Endothelial cell of umbilical vein (primary cell): ENCODE data around the gene CFI. TPM values are rescaled to one million over a fixed set of nuclear protein-coding genes. Genes with fewer than 3 reads are reported as not detected.

Experiments
- BruUV-seq: library from RNA; stranded (reverse); fragments of 400-500 nt; replicated peaks from 2 replicates; lab custom pipeline; 2021; lab: Mats Ljungman, UMichigan
- CTCF ChIA-PET: fragments of 300-600, 350-600 bp; sonication (Branson Sonifier 250); formaldehyde crosslinking; loops from one replicate; lab custom pipeline; 2021; ENCODE audit warnings: antibody characterized with exemption, inconsistent platforms; lab: Charles Lee
- POLR2A ChIA-PET: fragments of 300-600, 350-600 bp; sonication (Branson Sonifier 250); formaldehyde crosslinking; loops from one replicate; lab custom pipeline; 2021; ENCODE audit warnings: antibody characterized with exemption, inconsistent platforms; lab: Charles Lee
- DNase-seq: peaks from one replicate; pipeline ENCODE4 v3.0.0-alpha.2; 2011; ENCODE audit warnings: low read depth, low spot score
- FAIRE-seq: peaks from 2 replicates; lab custom pipeline; 2011; peaks lifted over from hg19 to GRCh38; lab: Jason Lieb, UNC
- H2AFZ ChIP-seq: 2 replicates; pipeline ENCODE4 v1.6.0; 2012; ENCODE audit warnings: low read depth, low read length, control low read depth, inconsistent platforms
- H3K27ac ChIP-seq: 2 replicates; pipeline ENCODE4 v1.5.1; 2011; ENCODE audit warnings: low read depth, mild to moderate bottlenecking, control low read depth, low read length, moderate library complexity; ENCODE audit not compliant: insufficient read depth
- H3K27me3 ChIP-seq, 2 experiments: 2 replicates each; pipeline versions ENCODE4 v1.6.0 to v1.6.1; 2011; ENCODE audit warnings: low read length in 2 of 2, mixed read lengths in 1 of 2; ENCODE audit not compliant: control insufficient read depth in 2 of 2, insufficient read depth in 2 of 2
- H3K36me3 ChIP-seq, 2 experiments: 2 replicates in 1 of 2; 3 replicates in 1 of 2; pipeline ENCODE4 v1.5.1; 2011; ENCODE audit warnings: low read length in 2 of 2, mild to moderate bottlenecking in 1 of 2, moderate library complexity in 1 of 2; ENCODE audit not compliant: control insufficient read depth in 2 of 2, insufficient read depth in 2 of 2; ENCODE audit errors: extremely low read depth in 1 of 2
- H3K4me1 ChIP-seq: 3 replicates; pipeline ENCODE4 v1.5.1; 2011; ENCODE audit warnings: mild to moderate bottlenecking, low read length; ENCODE audit not compliant: control insufficient read depth, insufficient read depth; ENCODE audit errors: extremely low read depth
- H3K4me2 ChIP-seq: 2 replicates; pipeline ENCODE4 v1.6.1; 2011; ENCODE audit warnings: low read length, control low read depth, mixed read lengths; ENCODE audit not compliant: insufficient read depth
- H3K4me3 ChIP-seq, 3 experiments: fragments of 200-600 bp in 1 of 3; sonication (generic), shearing (Covaris generic) in 1 of 3; replicated peaks in 1 of 3; 2 replicates each; pipeline ENCODE4 v1.5.1; 2011 to 2016; ENCODE audit warnings: control low read depth in 3 of 3, low read length in 3 of 3, mild to moderate bottlenecking in 2 of 3, inconsistent platforms in 1 of 3, low read depth in 1 of 3, moderate library complexity in 1 of 3; ENCODE audit not compliant: insufficient read depth in 1 of 3
- H3K79me2 ChIP-seq: 2 replicates; pipeline ENCODE4 v1.6.0; 2012; ENCODE audit warnings: low read length, inconsistent platforms; ENCODE audit not compliant: control insufficient read depth, insufficient read depth
- H3K9ac ChIP-seq: replicated peaks from 2 replicates; pipeline ENCODE3; 2011; ENCODE audit warnings: low read length, control low read depth; ENCODE audit not compliant: insufficient read depth; ENCODE audit errors: extremely low read depth
- H3K9me1 ChIP-seq: replicated peaks from 3 replicates; pipeline ENCODE4 v1.6.0; 2011; ENCODE audit warnings: mild to moderate bottlenecking, low read length; ENCODE audit not compliant: control insufficient read depth, insufficient read depth; ENCODE audit errors: extremely low read depth
- H3K9me3 ChIP-seq: replicated peaks from 2 replicates; pipeline ENCODE4 v1.5.1; 2012; ENCODE audit warnings: low read length, inconsistent platforms; ENCODE audit not compliant: control insufficient read depth, insufficient read depth
- H4K20me1 ChIP-seq: replicated peaks from 2 replicates; pipeline ENCODE3; 2011; ENCODE audit warnings: mild to moderate bottlenecking, low read length; ENCODE audit not compliant: control insufficient read depth, insufficient read depth; ENCODE audit errors: extremely low read depth
- EZH2 ChIP-seq: IDR thresholded peaks from 2 replicates; pipeline ENCODE4 v1.6.1; 2012; ENCODE audit warnings: borderline replicate concordance, low read depth, mild to moderate bottlenecking, moderate library complexity, low read length, inconsistent platforms; ENCODE audit not compliant: severe bottlenecking
- FOS ChIP-seq: IDR thresholded peaks from 2 replicates; pipeline ENCODE4 v1.6.1; 2011; ENCODE audit warnings: mild to moderate bottlenecking, low read length, moderate library complexity, borderline replicate concordance; ENCODE audit not compliant: insufficient read depth
- GATA2 ChIP-seq: IDR thresholded peaks from 2 replicates; pipeline ENCODE4 v1.7.0; 2011; ENCODE audit warnings: low read depth, mild to moderate bottlenecking, moderate library complexity, mixed read lengths, low read length; ENCODE audit not compliant: insufficient read length, insufficient read depth
- JUN ChIP-seq: IDR thresholded peaks from 2 replicates; pipeline ENCODE4 v1.6.1; 2011; ENCODE audit warnings: borderline replicate concordance, low read depth; ENCODE audit not compliant: insufficient read length, insufficient read depth
- MAX ChIP-seq: IDR thresholded peaks from 2 replicates; pipeline ENCODE4 v1.6.1; 2011; ENCODE audit not compliant: insufficient read depth, insufficient read length
- MYC ChIP-seq: IDR thresholded peaks from one replicate; pipeline ENCODE4 v1.6.1; 2011; ENCODE audit warnings: mild to moderate bottlenecking, low read depth, low read length
- POLR2A ChIP-seq: IDR thresholded peaks from 2 replicates; pipeline ENCODE4 v1.6.1; 2012; ENCODE audit warnings: low read depth, mild to moderate bottlenecking, control low read depth, low read length
- POLR2AphosphoS5 ChIP-seq: IDR thresholded peaks from 2 replicates; pipeline ENCODE4 v1.6.1; 2012; ENCODE audit warnings: low read depth, mild to moderate bottlenecking, control low read depth, low read length, moderate library complexity; ENCODE audit not compliant: insufficient read depth
- dilution Hi-C: fragments of 300-500 bp; cut with MboI; formaldehyde crosslinking; loops from one replicate; pipeline ENCODE4 v1.15.0; 2019; ENCODE audit warnings: low sequenced_read_pairs; ENCODE audit not compliant: extremely low pct_ligation_motif_present
- intact Hi-C: fragments of 100-400 bp; cut with micrococcal nuclease; formaldehyde crosslinking; loops from one replicate; pipeline ENCODE4 v1.10.0; 2022
- polyA plus RNA-seq, 4 experiments: library from polyadenylated mRNA; depleted of rRNA in 3 of 4; stranded (reverse) in 3 of 4; unstranded in 1 of 4; fragments of >200 nt; gene quantifications; 2 replicates each; pipeline versions ENCODE4 v1.2.1 to v1.2.3, GENCODE V29; 2011 to 2012; ENCODE audit warnings: missing spikeins in 1 of 4
- total RNA-seq: library from RNA; stranded (reverse); gene quantifications from 2 replicates; pipeline ENCODE4 v1.2.3, GENCODE V29; 2021
- TF ChIP-seq, protein P1 (sequence below), 2 donors: IDR thresholded peaks; 1 replicate in 1 of 2; 2 replicates in 1 of 2; pipeline ENCODE4 v1.5.1; 2011; ENCODE audit warnings: low read length in 2 of 2, mild to moderate bottlenecking in 2 of 2, moderate library complexity in 2 of 2, control low read depth in 1 of 2, inconsistent platforms in 1 of 2, low read depth in 1 of 2; ENCODE audit not compliant: insufficient read depth in 1 of 2; ENCODE audit errors: extremely low read depth in 1 of 2

The CFI gene
- total and polyA plus RNA-seq, 2 donors (not counting 3 experiments of a cell fraction or from before 2014, with no cell fraction given): 10.0 to 21.4 TPM

- intact Hi-C loops (no loop called here), dilution Hi-C loops (no loop called here)
- TF ChIP-seq POLR2AphosphoS5: no peak
- TF ChIP-seq MYC: no peak
- no peak for TF ChIP-seq GATA2
- no peak for TF ChIP-seq FOS
- no peak for TF ChIP-seq EZH2
- TF ChIP-seq POLR2A: no peak
- TF ChIP-seq MAX: no peak
- TF ChIP-seq JUN: no peak
- Histone ChIP-seq H3K4me3 (no peak overlapping the region), H3K4me1 (no peaks in the 10 kb centered on the region), H3K36me3 (no peaks in the 10 kb centered on the region), H4K20me1 (no peaks in the 10 kb centered on the region), H3K9ac (no peak overlapping the region), H3K9me3 (no peaks in the 10 kb centered on the region), H2AFZ (no peak overlapping the region), H3K4me2 (no peak overlapping the region), H3K27ac (no peak overlapping the region), H3K9me1 (no peaks in the 10 kb centered on the region), H3K79me2 (no peaks in the 10 kb centered on the region), H3K27me3 (no peaks in the 10 kb centered on the region)
- DNase-seq: no peak
- POLR2A ChIA-PET: no interaction called here
- BruUV-seq: no TSS peak
- CTCF ChIA-PET: interaction anchor here (0.7 to 1.4 kb wide), 5 partner anchors 9 to 367 kb away, joined by 3 to 5 read pairs (median 3); no protein-coding TSS in a partner anchor
- no peak for FAIRE-seq
Measured at GRCh38 chr4:109795059-109795458, 6.7 kb downstream of the CFI start.

DNA sequence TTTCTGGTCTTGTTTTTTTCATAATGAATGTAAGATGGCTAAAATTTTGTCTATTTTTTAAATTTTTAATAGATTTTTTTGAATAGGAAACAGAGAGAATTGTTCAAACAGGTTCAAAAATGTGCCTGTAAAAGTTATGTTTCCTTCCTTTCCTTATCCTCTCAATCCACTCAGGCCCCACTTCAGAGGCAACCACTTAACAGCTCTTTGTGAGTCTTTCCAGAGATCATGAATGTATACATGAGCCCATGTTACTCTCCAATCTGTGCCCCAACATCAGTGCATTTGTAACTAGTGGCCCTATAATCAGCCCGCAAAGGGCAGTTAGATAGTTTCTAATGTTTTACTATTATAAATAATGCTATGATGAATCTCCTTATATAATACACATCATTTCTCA is 14.0 kb downstream of the CFI start:
- Histone ChIP-seq H3K4me1 (no peaks in the 10 kb centered on the region), H4K20me1 (no peaks in the 10 kb centered on the region), H3K9ac (no peak overlapping the region), H3K36me3 (no peaks in the 10 kb centered on the region), H3K9me1 (no peaks in the 10 kb centered on the region), H3K79me2 (no peaks in the 10 kb centered on the region), H3K27me3 (no peaks in the 10 kb centered on the region), H3K4me2 (no peak overlapping the region), H3K9me3 (no peaks in the 10 kb centered on the region), H3K27ac (no peak overlapping the region), H3K4me3 (no peak overlapping the region), H2AFZ (no peak overlapping the region)
- dilution Hi-C loops (no loop called here), intact Hi-C loops (no loop called here)
- no peak for DNase-seq
- FAIRE-seq: no peak
- POLR2A ChIA-PET: no interaction called here
- no peak for TF ChIP-seq GATA2
- no peak for TF ChIP-seq EZH2
- no peak for TF ChIP-seq MAX
- TF ChIP-seq POLR2A: no peak
- TF ChIP-seq MYC: no peak
- TF ChIP-seq POLR2AphosphoS5: no peak
- TF ChIP-seq, protein P1, sequence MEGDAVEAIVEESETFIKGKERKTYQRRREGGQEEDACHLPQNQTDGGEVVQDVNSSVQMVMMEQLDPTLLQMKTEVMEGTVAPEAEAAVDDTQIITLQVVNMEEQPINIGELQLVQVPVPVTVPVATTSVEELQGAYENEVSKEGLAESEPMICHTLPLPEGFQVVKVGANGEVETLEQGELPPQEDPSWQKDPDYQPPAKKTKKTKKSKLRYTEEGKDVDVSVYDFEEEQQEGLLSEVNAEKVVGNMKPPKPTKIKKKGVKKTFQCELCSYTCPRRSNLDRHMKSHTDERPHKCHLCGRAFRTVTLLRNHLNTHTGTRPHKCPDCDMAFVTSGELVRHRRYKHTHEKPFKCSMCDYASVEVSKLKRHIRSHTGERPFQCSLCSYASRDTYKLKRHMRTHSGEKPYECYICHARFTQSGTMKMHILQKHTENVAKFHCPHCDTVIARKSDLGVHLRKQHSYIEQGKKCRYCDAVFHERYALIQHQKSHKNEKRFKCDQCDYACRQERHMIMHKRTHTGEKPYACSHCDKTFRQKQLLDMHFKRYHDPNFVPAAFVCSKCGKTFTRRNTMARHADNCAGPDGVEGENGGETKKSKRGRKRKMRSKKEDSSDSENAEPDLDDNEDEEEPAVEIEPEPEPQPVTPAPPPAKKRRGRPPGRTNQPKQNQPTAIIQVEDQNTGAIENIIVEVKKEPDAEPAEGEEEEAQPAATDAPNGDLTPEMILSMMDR (IDR thresholded peaks at IDR 0.05; ENCODE audit: extremely low read depth in 1 of 2, insufficient read depth in 1 of 2, low read depth in 1 of 2, low read length in 2 of 2): no peak
- CTCF ChIA-PET: no interaction called here
- no TSS peak for BruUV-seq
